Globus pallidus (tissue), 1 donor: ENCODE results near the gene CEBPB.

Experiments used
- DNase-seq: peaks from one replicate; pipeline ENCODE4 v3.0.0-alpha.2; 2015; ENCODE audit warnings: low spot score

The CEBPB gene

DNA sequence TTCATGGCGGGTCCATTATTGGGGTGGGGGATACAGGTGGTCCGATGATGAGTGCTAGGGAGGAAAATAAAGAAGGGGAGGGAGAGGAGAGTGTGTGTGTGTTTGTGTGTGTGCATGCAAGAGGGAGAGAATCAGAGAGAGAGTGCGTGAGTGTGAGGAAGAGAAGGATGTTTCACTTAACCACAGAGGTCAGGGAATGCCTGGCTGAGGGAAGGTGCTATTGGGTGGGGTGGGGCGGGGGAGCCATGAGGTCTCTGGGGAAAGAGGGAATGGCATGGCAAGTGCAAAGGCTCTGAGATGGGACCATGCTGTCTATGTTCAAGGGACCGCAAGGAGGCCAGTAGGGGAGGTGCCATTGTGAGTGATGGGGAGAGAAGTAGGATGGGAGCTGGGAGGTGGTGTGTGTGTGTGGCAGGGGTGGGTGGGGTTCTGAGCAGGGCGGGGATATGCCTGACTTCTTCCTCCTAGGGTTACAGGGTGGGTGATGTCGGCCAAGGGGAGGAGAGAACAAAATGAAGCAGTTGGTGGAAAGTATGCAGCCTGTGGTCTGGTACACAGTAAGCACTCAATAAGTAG lies 23.0 kb downstream of the CEBPB start:
- DNase-seq: no peak

GRCh38 chr20:50214226-50215024 lies 23.8 kb downstream of the CEBPB start:
- DNase-seq: no peak

GRCh38 chr20:50215101-50215690 lies 24.6 kb downstream of the CEBPB start:
- DNase-seq: no peak

DNA sequence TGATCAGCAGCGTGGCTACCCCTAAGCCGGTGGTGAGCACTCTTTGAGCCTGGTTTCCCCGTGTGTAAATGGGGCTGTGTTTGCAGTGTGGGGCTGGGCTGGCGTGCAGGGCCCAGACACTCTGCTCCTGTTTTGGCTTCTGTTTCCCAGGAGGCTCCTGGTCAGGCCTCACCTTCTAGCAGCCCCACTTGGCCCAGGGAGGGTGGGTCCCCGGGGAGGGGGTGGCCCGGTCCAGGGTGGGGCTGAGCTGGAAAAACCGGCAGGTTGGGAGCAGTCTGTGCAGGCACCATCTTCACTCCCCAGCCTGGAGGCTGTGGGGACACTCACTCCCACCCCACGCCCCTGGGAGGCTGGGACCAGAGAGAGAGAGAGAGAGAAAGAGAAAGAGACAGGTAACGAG lies 25.3 kb downstream of the CEBPB start:
- DNase-seq: no peak

DNA sequence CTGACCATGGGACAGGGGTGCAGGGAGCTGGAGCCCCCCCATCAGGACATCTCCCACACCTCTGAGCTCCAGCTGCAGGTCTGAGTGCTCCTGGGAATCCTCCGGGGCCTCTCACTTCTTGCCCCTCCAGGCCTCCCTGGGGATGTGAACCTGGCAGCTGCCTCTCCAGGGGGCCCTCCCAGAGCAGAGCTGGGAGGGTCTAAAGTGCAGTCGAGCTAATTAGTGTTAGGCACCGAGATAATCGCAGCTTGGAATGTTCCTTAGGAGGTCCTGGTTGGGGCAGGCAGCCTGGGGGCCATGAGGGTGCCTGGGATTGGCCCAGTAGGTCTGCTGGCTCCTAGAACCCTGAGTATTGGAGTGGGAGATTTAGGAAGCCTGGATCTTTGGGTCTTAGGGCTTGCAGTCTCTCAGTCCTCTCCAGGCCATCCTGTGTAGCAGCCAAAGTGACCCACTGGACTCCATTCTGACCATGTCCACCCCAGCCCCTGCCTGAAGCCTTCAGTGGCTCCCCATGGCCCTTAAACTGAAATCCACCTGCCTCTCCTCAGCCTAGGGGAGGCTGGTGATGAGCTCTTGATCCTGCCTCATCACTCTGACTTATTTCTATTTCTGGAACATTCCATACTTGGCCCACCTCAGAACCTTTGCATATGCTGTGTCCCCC lies 26.0 kb downstream of the CEBPB start:
- DNase-seq: no peak

DNA sequence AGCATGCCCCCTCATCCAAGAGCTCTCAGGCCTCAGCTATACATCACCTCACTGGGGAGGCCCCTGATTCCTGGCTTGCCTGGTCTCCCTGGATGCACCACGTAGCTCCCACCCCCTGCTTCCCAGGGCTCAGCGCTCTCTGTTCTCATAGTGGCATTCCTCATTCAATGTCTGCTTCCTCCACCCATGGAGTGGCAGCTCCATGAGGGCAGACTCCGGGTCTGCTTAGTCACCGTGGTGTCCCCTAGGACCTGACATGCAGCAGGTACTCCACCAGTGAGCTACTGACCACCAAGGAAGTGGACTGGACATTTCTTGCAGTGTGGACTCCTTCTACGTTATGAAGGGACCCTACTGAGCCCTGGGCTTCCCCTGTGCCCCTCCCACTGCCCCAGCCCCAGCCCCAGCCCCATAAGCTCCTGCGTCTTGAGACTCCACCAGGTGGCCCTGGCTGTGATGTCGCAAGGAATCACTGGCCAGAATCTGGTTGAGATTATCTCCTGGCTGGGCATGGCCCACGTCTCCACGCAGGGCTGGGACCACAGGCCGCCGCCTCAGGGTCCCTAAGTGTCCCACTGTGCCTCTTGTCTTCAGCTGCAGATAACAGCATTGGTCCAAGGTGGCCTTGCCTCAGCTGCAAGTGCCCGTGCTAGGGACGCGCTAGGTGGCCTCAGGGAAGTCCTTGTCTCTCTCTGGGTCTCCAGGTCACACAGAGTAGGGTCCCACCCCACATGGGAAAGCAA lies 26.7 kb downstream of the CEBPB start:
- DNase-seq: no peak

DNA sequence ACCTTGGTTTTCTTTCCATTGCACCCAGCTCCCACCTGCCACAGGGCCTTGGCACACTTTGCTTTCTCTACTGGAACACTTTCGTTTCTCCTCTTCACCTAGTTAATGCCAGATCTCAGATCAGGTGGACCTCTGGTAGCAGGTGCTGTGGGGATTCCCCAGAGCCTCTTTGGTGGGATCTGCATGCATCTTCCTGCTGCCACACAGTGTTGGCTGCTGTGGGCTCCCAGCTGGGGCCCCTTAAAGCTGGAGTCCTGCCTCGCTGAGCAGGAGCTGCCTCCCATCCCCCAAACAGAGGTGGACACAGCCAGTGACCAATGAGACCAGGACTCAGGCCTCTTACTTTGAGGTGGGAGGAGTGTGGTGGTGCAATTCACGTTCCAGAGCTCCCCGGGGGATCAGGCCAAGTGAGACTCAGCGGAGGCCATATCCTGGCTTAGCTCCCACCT lies 28.4 kb downstream of the CEBPB start:
- no peak for DNase-seq

DNA sequence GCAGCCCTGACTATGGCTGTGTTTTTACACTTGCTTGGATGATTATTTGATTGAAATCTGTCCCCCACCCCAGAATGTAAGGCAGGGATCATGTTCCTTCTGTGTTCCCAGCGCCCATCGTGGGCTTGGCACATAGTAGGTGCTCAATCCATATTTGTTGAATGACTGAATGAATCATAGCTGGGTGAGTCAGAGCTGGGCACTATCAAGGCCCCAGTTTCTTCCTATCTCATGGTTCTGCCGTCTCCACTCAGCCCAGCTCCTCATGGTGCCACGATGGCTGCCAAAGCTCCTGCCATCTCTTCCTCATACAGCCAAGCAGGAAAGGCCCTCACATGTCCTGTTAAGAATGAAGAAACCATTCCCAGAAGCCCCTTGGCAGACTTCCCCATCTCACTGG lies 29.0 kb downstream of the CEBPB start:
- DNase-seq: no peak

DNA sequence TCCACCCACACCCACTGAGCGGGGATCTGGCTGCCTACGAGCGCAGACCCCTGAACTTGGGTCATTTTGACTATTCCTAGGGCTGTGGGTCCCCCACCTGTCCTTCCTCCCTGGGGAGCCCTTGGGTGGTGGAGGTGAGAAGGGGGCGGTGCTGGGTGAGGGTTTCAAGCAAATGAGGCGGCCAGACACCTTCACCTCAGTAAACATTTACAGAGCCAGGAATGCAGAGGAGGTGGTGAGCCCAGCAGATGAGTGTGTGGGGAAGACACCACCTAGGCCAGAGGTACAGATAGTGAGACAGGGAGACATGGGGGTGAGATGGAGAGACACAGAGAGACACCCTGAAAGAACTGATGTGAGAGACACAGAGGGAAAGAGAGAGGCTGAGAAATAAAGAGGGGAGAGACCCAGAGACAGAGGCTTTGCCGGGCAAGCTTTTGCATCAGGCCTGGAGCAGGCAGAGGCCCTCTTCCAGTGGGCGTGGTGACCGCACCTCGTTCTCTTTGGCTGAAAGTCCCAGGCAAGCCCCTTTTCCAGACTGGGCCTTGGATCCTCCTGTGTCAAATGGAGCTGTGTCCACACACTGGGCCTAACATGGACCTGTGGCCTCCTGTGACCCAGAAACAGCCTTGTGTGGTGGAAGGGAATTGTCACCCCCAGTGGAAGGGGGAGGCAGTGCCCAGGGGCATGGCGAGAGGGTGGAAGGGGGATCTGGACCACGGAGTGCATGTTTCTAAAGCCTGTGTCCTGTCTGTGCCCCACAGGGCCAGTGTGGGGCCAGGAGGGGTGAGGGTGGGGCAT lies 29.7 kb downstream of the CEBPB start:
- DNase-seq: no peak

GRCh38 chr20:50220894-50221365 lies 30.3 kb downstream of the CEBPB start:
- DNase-seq: no peak

DNA sequence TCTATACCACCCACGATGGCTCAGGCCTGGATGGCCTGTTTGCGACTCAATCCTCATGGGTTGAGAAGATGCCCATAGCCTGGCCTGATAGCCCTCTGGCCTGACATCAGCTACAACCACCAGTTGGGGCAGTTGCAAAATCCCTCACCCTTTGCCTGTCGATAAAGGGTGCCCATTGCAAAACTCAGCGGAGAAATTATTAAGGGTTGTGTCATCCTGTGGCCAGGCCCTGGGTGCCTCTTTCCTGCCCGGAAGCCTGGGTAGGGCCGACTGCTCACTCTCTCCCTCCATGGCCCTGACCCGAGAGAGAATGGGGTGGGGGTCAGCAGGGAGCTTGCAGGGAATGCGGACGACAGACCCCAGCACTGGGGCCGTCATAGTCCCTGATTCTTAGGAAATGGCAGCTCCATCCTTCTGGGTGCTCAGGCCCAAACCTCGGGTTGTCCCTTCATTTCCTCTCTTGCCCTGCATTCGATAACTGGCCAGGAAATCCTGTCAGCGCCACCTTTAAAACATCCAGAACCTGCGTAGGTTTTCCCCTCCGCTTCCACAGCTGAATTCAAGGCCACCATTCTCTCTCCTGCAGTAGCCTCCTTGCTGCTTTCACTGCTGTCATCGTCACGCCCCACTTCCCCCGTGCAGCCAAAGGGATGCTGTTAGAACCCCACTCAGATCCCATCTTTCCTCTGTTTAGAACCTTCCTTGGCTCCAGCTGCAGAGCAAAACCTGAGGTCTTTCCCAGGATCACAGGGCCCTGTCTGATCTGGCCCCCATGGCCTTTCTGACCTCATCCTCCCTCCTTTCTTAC lies 31.1 kb downstream of the CEBPB start:
- no peak for DNase-seq

GRCh38 chr20:50222309-50223038 lies 31.8 kb downstream of the CEBPB start:
- no peak for DNase-seq

GRCh38 chr20:50223039-50224005 lies 32.7 kb downstream of the CEBPB start:
- DNase-seq: no peak

- no peak for DNase-seq
These were observed 33.4 kb downstream of the CEBPB start for GRCh38 chr20:50224052-50224451.

GRCh38 chr20:50224531-50225255 lies 34.1 kb downstream of the CEBPB start:
- no peak for DNase-seq

DNA sequence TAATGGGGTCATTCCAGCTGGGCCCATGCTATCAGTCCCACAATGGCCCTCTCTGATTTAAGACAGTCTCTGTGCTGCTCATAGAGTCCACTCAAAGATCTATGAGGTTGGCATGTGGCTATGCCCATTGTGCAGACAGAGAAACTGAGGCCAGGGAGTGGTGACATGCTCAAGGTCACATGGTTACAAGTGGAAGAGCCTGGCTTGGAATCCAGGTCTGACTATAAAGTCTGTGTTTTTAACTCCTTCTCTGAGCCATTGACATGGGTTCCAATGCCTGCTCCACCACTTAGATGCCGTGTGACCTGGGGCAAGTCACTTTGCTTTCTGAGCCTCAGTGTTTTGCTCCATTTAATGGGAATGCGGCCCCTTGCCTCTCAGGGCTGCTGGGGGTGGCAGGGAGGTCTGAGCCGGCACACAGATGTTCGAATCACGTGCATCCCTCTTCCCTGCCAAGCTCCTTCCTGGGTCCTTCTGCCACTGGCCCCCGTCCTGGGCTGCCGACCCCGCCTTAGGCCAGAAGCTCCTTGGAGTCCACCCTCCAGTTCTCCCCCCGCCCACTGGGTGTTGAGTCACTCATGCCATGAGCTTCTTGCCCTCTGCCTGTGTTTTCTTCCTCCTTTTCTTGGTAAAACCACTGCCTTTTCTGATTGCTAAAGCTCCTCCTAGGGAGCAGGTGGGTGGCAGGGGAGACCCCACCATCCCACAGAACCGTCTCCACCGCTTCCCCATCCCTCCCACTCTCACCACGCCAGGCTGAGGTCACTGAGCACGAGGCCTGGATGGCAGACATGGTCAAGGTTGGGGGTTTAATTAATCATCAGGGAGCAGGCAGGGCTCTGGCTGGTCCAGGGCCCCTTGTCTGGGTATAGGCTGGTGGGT lies 35.7 kb downstream of the CEBPB start:
- DNase-seq: no peak

DNA sequence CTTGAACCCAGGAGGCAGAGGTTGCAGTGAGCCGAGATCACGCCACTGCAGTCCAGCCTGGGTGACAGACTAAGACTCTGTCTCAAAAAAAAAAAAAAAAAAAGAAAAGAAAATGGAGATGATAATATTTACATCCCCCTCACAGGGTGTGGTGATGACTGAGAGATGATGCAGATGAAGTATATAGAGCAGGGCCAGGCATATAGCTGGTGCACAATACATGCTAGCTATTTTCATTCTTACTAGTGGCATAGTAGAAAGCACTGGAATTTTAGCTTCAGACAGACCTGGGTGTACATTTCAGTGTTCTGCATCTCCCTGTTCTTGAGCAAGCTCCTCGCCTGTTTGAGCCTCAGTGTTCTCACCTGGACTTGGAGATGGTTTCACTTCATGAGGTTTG lies 36.9 kb downstream of the CEBPB start:
- DNase-seq: no peak
